ENCODE data around the gene EXOC3L4. TPM values are rescaled to one million over a fixed set of nuclear protein-coding genes. Genes with fewer than 3 reads are reported as not detected.
"Not testable (repeated sequence)": the region's sequence is repeated elsewhere in the genome, so short reads cannot be mapped to it uniquely, and the experiment has no call there.

EXOC3L4 gene
- total RNA-seq, 1 donor from 2014 or later = not detected

GRCh38 chr14:103146141-103146709, 51.7 kb downstream of the EXOC3L4 start:
- TF ChIP-seq CTCF (IDR thresholded peaks at IDR 0.05) = no peak
- no peaks in the 10 kb centered on the region for H3K36me3 ChIP-seq
- no peak overlapping the region for H3K4me3 ChIP-seq
- no peak for DNase-seq (ENCODE audit: low spot score in 2 of 2)
- H3K27me3 ChIP-seq = no peaks in the 10 kb centered on the region
- no peaks in the 10 kb centered on the region for H3K9me3 ChIP-seq
- no peaks in the 10 kb centered on the region for H3K4me1 ChIP-seq
- H3K27ac ChIP-seq = no peak overlapping the region
- intact Hi-C loops (cut with DNase I) = no loop called here

- Histone ChIP-seq H3K36me3 (no peaks in the 10 kb centered on the region), H3K9me3 (no peaks in the 10 kb centered on the region), H3K27me3 (no peaks in the 10 kb centered on the region), H3K27ac (no peak overlapping the region), H3K4me3 (no peak overlapping the region), H3K4me1 (no peaks in the 10 kb centered on the region)
- no peak for DNase-seq (ENCODE audit: low spot score in 2 of 2)
- TF ChIP-seq CTCF (IDR thresholded peaks at IDR 0.05) = no peak
- intact Hi-C loops (cut with DNase I) = no loop called here
Observed at GRCh38 chr14:103149351-103150237, 55.1 kb downstream of the EXOC3L4 start.

DNA sequence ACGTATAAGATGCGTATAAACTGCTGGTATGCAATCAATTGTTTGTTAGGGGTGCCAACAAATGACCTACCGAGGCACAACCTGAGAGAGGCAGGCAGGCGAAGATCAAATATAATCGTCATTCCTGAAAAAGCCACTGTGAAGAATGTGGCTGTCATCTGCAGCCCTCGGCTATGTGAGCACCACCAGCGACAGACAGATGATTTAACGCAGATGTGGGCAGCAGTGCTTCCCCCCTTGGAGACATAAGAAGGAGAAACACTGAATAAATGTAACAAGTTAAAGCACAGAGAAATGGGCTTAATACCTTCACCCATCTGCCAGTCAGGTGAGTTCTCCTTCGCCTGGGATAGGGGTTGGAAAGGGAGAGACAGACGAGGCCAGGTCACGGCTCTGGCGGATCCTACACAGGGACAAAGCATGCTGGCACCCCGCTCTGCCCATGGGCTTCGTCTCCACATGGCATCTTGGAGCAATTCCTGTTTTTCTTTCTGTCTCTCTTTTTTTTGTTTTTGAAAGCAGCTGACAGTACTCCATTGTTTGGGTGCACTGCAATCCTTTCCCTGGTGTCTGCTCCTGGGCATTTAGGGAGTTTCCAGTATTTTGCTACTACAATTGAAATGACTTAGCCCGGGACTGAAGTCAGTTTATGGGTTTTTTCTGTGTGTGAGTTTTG, 56.9 kb downstream of the EXOC3L4 start:
- Histone ChIP-seq H3K27ac (no peak overlapping the region), H3K4me3 (no peak overlapping the region), H3K27me3 (no peaks in the 10 kb centered on the region), H3K9me3 (no peaks in the 10 kb centered on the region), H3K36me3 (no peaks in the 10 kb centered on the region), H3K4me1 (peaks cover 0 to 5% of the 10 kb centered on the region in 2 donors)
- intact Hi-C loops (cut with DNase I) = no loop called here
- no peak for DNase-seq (ENCODE audit: low spot score in 2 of 2)
- no peak for TF ChIP-seq CTCF (IDR thresholded peaks at IDR 0.05)

DNA sequence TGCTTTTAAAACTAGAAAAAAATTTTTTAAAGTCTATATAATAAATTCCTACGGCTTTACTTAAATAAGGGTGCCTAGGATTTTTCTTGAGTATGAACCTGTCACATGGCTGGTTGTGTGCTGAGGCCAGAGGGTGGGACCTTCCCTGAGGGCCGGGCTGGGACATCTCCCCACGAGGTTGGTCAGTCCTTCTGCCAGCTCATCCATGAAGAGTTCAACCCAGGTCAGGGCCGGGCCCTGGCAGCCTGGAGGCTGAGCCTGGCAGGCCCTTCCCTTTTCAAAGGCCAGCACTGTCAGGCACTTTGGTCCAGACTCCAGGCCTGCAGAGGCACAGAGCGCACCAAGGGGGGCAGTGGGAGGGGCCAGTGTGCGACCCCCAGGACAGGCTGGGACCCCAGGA, 60.5 kb downstream of the EXOC3L4 start:
- no peak for TF ChIP-seq CTCF (IDR thresholded peaks at IDR 0.05)
- no peak overlapping the region for H3K4me3 ChIP-seq
- peaks cover 0 to 5% of the 10 kb centered on the region in 2 donors for H3K4me1 ChIP-seq
- H3K27me3 ChIP-seq = no peaks in the 10 kb centered on the region
- no peaks in the 10 kb centered on the region for H3K9me3 ChIP-seq
- H3K27ac ChIP-seq = no peak overlapping the region
- no peaks in the 10 kb centered on the region for H3K36me3 ChIP-seq
- intact Hi-C loops (cut with DNase I) = no loop called here
- peak; percentile 21 to 79 for DNase-seq (ENCODE audit: low spot score in 2 of 2)

DNA sequence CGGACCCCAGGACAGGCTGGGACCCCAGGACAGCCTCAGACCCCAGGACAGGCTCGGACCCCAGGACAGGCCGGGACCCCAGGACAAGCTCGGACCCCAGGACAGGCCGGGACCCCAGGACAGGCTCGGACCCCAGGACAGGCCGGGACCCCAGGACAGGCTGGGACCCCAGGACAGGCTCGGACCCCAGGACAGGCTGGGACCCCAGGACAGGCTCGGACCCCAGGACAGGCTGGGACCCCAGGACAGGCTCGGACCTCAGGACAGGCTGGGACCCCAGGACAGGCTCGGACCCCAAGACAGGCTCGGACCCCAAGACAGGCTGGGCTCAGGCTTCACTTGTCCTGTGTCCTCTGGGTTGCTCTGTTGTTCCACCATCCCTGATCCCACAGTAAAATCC, 60.9 kb downstream of the EXOC3L4 start:
- DNase-seq (ENCODE audit: low spot score in 2 of 2); intact Hi-C loops (cut with DNase I); H3K9me3 ChIP-seq: not testable (repeated sequence)

More for the DNA sequence above, 60.9 kb downstream of the EXOC3L4 start:
- not testable (repeated sequence) for H3K36me3 ChIP-seq, H3K27ac ChIP-seq, H3K4me3 ChIP-seq, H3K27me3 ChIP-seq, H3K4me1 ChIP-seq

Measured in ascending aorta (tissue), 2 donors.